Ovary (tissue), 9 donors: ENCODE measurements around the gene PHKA2. TPM values are rescaled to one million over a fixed set of nuclear protein-coding genes. Genes with fewer than 3 reads are reported as not detected.

Experiments
- DNase-seq, 5 donors: peaks; one replicate each; pipeline ENCODE4 v3.0.0-alpha.2; 2019 to 2020
- H3K27ac ChIP-seq, 2 donors: fragments of 200-600 bp; one replicate each; pipeline versions ENCODE4 v1.5.1 to v1.8.0; 2019 to 2022
- H3K27me3 ChIP-seq: fragments of 200-600 bp; one replicate; pipeline ENCODE4 v1.8.0; 2022
- H3K36me3 ChIP-seq: fragments of 200-600 bp; sonication (generic); one replicate; pipeline ENCODE4 v1.5.1; 2019
- H3K4me1 ChIP-seq: one replicate; pipeline ENCODE4 v1.8.1; 2013; ENCODE audit warnings: mild to moderate bottlenecking, moderate library complexity; ENCODE audit not compliant: insufficient read depth
- H3K4me3 ChIP-seq: fragments of 200-600 bp; sonication (generic); one replicate; pipeline ENCODE4 v1.5.1; 2017
- H3K9me3 ChIP-seq, 2 donors: fragments of 200-600 bp in 1 of 2; sonication (generic) in 1 of 2; one replicate each; pipeline versions ENCODE4 v1.5.1 to v1.8.1; 2013 to 2019; ENCODE audit warnings: mild to moderate bottlenecking in 1 of 2, moderate library complexity in 1 of 2
- EP300 ChIP-seq: sonication (generic); formaldehyde crosslinking; IDR thresholded peaks from one replicate; pipeline ENCODE4 v1.6.1; 2017; ENCODE audit warnings: antibody characterized with exemption
- POLR2A ChIP-seq: fragments of 450-650 bp; IDR thresholded peaks from one replicate; pipeline ENCODE4 v1.6.1; 2017; ENCODE audit warnings: antibody characterized with exemption, mild to moderate bottlenecking, moderate library complexity
- WGBS, 3 donors: extraction: QIAGEN DNeasy Blood & Tissue Kit in 1 of 3; methylation state at CpG; one replicate each; pipeline versions ENCODE4 v1.1.5 to v1.1.7; 2013 to 2017; 5-methylcytosine and 5-hydroxymethylcytosine counted together
- intact Hi-C, 4 donors: fragments of 100-400 bp; cut with DNase I; formaldehyde crosslinking; loops; one replicate each; pipeline versions ENCODE4 v1.11.0 to v1.15.1; 2022 to 2023
- polyA plus RNA-seq, 2 donors: library from polyadenylated mRNA; stranded (reverse); fragments of 200-250 nt in 1 of 2; fragments of 350-450 nt in 1 of 2; fragmentation: Illumina TruSeq in 1 of 2; extraction: RNeasy Lipid Tissue Mini Kit (QIAGEN cat#74804) in 1 of 2; gene quantifications; one replicate each; pipeline ENCODE4 v1.2.3, GENCODE V29; 2013 to 2014
- total RNA-seq, 7 donors: library from RNA; depleted of rRNA in 2 of 7; stranded (reverse); fragments of >200 nt in 2 of 7; fragmentation: NEBNext Ultra II Directional in 3 of 7; extraction: Animal tissue kit (Norgen Biotek cat#: 25700) in 3 of 7; gene quantifications; one replicate each; pipeline versions ENCODE4 v1.1.0 to v1.2.4, GENCODE V29; 2016 to 2023
- TF ChIP-seq, protein P1 (sequence below), 3 donors: fragments of 450-650 bp in 2 of 3; fragments of 200-600 bp in 1 of 3; IDR thresholded peaks; one replicate each; pipeline versions ENCODE4 v1.5.1 to v1.8.0; 2016 to 2022; ENCODE audit warnings: antibody characterized with exemption in 3 of 3, mild to moderate bottlenecking in 1 of 3
- donor health status: DM: no; HTN: no; CAD: no; lungs with moderate emphysema.
- donor health status: DM: no; HTN: no; CAD: no.
- donor health status: Bipolar disorder and iron deficiency.
- donor health status: DM: yes; HTN: yes; CAD: no.
- donor health status: DM: no; HTN: no; CAD: no.
- donor health status: DM: yes; HTN: yes; CAD: no.

The PHKA2 gene
- total and polyA plus RNA-seq, 9 donors = 19.4 to 43.5 (median 32.9) TPM

DNA sequence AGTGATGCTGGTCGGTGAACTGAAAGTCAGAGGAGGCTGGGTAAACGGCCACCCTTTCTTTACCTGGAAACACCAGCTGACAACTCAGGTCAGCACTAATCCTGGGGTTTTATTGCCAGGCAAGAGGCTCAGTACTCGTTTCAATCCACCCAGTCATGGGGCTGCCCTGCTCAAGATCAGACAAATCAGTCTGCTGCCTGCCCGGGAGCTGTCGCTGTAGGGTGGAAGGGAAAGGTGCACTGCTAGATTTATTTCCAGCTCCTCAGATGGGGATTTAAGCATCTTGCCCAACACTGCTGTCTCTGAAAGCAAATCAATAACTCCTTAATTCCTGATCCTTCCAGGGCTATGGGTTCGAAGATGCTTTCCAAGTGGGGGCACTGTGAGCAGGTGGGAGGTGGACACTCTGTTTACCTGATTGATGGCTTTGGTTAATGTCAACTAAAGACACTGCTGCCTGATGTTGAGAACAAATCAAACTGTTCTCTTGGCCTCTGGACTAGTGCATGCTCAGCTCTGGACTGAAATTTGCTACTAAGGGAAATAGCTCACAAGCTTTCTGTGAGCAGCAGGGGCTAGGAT lies 59.3 kb downstream of the PHKA2 start:
- TF ChIP-seq, protein P1, sequence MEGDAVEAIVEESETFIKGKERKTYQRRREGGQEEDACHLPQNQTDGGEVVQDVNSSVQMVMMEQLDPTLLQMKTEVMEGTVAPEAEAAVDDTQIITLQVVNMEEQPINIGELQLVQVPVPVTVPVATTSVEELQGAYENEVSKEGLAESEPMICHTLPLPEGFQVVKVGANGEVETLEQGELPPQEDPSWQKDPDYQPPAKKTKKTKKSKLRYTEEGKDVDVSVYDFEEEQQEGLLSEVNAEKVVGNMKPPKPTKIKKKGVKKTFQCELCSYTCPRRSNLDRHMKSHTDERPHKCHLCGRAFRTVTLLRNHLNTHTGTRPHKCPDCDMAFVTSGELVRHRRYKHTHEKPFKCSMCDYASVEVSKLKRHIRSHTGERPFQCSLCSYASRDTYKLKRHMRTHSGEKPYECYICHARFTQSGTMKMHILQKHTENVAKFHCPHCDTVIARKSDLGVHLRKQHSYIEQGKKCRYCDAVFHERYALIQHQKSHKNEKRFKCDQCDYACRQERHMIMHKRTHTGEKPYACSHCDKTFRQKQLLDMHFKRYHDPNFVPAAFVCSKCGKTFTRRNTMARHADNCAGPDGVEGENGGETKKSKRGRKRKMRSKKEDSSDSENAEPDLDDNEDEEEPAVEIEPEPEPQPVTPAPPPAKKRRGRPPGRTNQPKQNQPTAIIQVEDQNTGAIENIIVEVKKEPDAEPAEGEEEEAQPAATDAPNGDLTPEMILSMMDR (IDR thresholded peaks at IDR 0.05) = no peak
- TF ChIP-seq POLR2A (no peak), EP300 (no peak)
- WGBS, 3 donors = 63 to 68% (median 63%) methylated on average over 6 of the region's 6 CpGs
- intact Hi-C loops = no loop called here
- no peak overlapping the region for H3K27ac ChIP-seq
- DNase-seq = no peak
- H3K9me3 ChIP-seq = no peaks in the 10 kb centered on the region
- no peaks in the 10 kb centered on the region for H3K4me1 ChIP-seq
- no peaks in the 10 kb centered on the region for H3K36me3 ChIP-seq
- no peaks in the 10 kb centered on the region for H3K27me3 ChIP-seq
- no peak overlapping the region for H3K4me3 ChIP-seq

DNA sequence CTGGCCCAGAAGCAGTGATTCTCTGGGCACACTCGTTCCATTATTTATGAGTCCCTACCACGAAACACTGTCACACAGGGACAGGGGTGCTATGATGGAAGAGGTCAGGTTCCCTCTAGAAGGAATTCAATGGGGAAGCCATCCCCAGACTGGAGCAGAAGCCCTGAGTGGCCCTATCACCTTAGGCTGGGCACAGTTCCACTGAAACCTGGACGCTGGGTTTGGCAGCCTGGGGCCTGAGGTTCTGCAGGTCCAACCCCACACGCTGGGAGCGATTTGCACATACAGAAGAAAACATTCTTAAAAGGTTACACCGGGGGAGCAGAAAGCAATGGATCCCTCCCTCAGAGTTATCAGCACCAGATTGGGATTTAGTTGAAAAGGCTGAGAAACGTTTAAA lies 63.3 kb downstream of the PHKA2 start:
- Histone ChIP-seq H3K4me1 (no peaks in the 10 kb centered on the region), H3K27ac (no peak overlapping the region), H3K9me3 (no peaks in the 10 kb centered on the region), H3K27me3 (no peaks in the 10 kb centered on the region), H3K4me3 (no peak overlapping the region), H3K36me3 (peaks cover 2% of the 10 kb centered on the region)
- DNase-seq = no peak
- TF ChIP-seq, protein P1 (IDR thresholded peaks at IDR 0.05) = no peak
- TF ChIP-seq POLR2A (no peak), EP300 (no peak)
- WGBS, 3 donors = 77 to 82% (median 80%) methylated on average over 7 of the region's 7 CpGs
- intact Hi-C loops = no loop called here

DNA sequence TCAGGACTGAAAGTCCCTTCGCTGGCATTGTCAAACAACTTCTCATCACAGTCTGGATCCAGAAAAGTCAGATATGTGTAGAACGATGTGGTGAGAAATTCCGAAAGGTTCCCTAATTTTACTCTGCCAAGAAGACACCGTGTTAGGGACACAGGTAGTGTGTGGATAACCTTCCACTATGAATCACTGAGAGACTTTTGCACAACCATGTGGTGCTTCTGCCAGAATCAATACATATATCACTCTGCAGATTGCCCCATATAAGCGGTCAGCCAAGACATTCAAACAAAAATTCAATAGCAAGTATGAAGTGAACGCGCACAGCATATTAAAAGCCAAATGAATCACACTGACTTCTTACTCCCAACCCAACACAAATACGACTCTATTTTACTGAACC lies 63.8 kb downstream of the PHKA2 start:
- Histone ChIP-seq H3K36me3 (peaks cover 2% of the 10 kb centered on the region), H3K4me3 (no peak overlapping the region), H3K9me3 (no peaks in the 10 kb centered on the region), H3K27me3 (no peaks in the 10 kb centered on the region), H3K27ac (no peak overlapping the region), H3K4me1 (no peaks in the 10 kb centered on the region)
- 87 to 91% (median 89%) methylated on average over 8 of the region's 8 CpGs for WGBS, 3 donors
- no peak for DNase-seq
- intact Hi-C loops = no loop called here
- TF ChIP-seq POLR2A = no peak
- TF ChIP-seq EP300 = no peak
- TF ChIP-seq, protein P1 (IDR thresholded peaks at IDR 0.05) = no peak

DNA sequence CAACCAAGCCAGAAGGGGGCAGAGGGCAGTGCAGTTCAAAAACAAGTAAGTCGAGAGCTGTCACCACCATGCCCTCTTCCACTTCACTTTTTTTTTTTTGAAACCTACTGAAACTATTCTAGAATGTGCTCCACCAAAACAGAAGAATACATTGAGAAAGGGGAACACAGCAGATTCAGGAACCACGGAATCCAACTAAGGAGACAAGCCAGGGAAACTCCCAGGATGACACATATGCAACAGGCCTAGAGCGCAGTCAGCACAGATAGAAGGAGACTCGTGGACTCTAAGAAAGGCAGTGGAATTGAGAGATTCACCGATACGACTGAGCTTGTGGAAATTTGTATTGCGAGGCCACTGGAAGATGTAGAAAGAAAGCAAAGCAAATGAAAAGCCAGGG lies 66.1 kb downstream of the PHKA2 start:
- no peaks in the 10 kb centered on the region for H3K4me1 ChIP-seq
- no peak overlapping the region for H3K4me3 ChIP-seq
- H3K27me3 ChIP-seq = no peaks in the 10 kb centered on the region
- TF ChIP-seq, protein P1 (IDR thresholded peaks at IDR 0.05) = no peak
- TF ChIP-seq EP300 (no peak), POLR2A (no peak)
- H3K27ac ChIP-seq = no peak overlapping the region
- no peaks in the 10 kb centered on the region for H3K9me3 ChIP-seq
- intact Hi-C loops = loop anchor here in 1 of 4 donors (5.0 kb wide), 1 partner anchor 1989 kb away; no protein-coding TSS in a partner anchor
- peaks cover 2% of the 10 kb centered on the region for H3K36me3 ChIP-seq
- DNase-seq = no peak
- WGBS, 3 donors = 86 to 91% (median 87%) methylated on average over 7 of the region's 7 CpGs
